Stimulated activated CD4-positive, alpha-beta T cell treated with anti-CD3 and anti-CD28 coated beads, Interleukin-4, amount 100 ng/mL, for 24 hours (primary cell): ENCODE measurements around the gene SEMA3E.

Experiments
- DNase-seq: peaks from one replicate; pipeline ENCODE4 v3.0.0-alpha.2; 2020

The SEMA3E gene

GRCh38 chr7:83337050-83337449, 311.9 kb downstream of the SEMA3E start:
- DNase-seq: no peak

- no peak for DNase-seq
Observed at GRCh38 chr7:83326223-83326622, 322.7 kb downstream of the SEMA3E start.

GRCh38 chr7:83325083-83325482, 323.9 kb downstream of the SEMA3E start:
- DNase-seq: no peak

- no peak for DNase-seq
Observed at GRCh38 chr7:83324596-83324995, 324.3 kb downstream of the SEMA3E start.

GRCh38 chr7:83321011-83321410, 327.9 kb downstream of the SEMA3E start:
- DNase-seq: no peak

GRCh38 chr7:83313931-83314330, 335.0 kb downstream of the SEMA3E start:
- DNase-seq: no peak
